T-helper 2 cell treated with Interferon-gamma antibody and Interleukin-4, amounts not matched to agents 5 μg/mL and 100 μg/mL, for 36 hours (primary cell): ENCODE results near the gene PRPS1.

ENCODE experiments used
- DNase-seq: peaks from one replicate; pipeline ENCODE4 v3.0.0; 2021; ENCODE audit warnings: low spot score
- H3K27ac Mint-ChIP-seq: one replicate; pipeline ENCODE4 v1.8.0; 2021; ENCODE audit warnings: mild to moderate bottlenecking, mixed read lengths
- H3K27me3 Mint-ChIP-seq: one replicate; pipeline ENCODE4 v1.8.0; 2021; ENCODE audit warnings: low read depth, mixed read lengths
- H3K36me3 Mint-ChIP-seq: one replicate; pipeline ENCODE4 v1.8.0; 2021; ENCODE audit warnings: low read depth, mixed read lengths
- H3K4me1 Mint-ChIP-seq: one replicate; pipeline ENCODE4 v1.8.0; 2021; ENCODE audit warnings: low read depth, mixed read lengths
- H3K4me3 Mint-ChIP-seq: one replicate; pipeline ENCODE4 v1.8.0; 2022; ENCODE audit warnings: mild to moderate bottlenecking, moderate library complexity, mixed read lengths
- H3K9me3 Mint-ChIP-seq: one replicate; pipeline ENCODE4 v1.8.0; 2021; ENCODE audit warnings: mixed read lengths

The PRPS1 gene

DNA sequence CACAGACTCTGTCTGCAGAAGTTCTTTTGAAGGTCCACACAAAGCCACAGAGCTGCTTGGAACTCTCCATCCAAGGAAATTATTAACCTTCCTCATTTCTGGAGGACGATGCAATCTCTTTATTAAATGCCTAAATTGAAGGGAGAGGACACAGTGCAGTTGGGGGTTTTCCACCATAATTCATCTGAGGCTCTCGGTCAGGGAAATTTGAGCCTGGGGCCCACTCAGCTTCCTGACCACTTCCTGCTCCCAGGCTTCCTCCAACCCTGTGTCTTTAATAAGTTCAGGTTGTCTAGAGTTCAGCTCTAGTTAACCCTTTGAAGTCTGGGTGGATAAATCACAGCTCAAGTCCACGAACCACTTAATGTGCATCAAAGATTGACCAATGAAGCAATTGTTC is 58.5 kb downstream of the PRPS1 start:
- Mint-ChIP-seq H3K9me3 (no peaks in the 10 kb centered on the region), H3K27ac (no peak overlapping the region), H3K4me3 (no peak overlapping the region), H3K27me3 (no peaks in the 10 kb centered on the region), H3K36me3 (no peaks in the 10 kb centered on the region), H3K4me1 (peaks cover 26% of the 10 kb centered on the region)
- no peak for DNase-seq

DNA sequence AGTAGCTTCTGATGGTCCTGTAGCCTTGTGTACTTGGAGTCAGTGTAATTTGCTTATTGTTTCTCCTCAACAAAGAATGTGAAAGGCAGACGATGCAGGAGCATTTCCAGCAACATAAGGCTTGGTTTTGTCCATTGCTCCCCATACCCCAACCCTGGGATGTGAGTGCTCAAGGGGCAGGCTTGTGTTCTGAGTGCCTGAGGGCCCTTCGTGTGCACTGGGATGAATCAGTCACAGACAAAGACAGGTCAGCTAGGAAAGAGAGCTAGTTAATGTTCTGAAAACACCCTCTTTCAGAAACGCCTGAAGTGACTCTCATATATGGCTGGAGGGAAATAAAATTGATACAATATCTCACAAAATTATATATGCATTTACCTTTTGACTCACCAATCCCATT is 59.1 kb downstream of the PRPS1 start:
- Mint-ChIP-seq H3K36me3 (no peaks in the 10 kb centered on the region), H3K27ac (no peak overlapping the region), H3K27me3 (no peaks in the 10 kb centered on the region), H3K9me3 (no peaks in the 10 kb centered on the region), H3K4me1 (peaks cover 26% of the 10 kb centered on the region), H3K4me3 (no peak overlapping the region)
- no peak for DNase-seq

DNA sequence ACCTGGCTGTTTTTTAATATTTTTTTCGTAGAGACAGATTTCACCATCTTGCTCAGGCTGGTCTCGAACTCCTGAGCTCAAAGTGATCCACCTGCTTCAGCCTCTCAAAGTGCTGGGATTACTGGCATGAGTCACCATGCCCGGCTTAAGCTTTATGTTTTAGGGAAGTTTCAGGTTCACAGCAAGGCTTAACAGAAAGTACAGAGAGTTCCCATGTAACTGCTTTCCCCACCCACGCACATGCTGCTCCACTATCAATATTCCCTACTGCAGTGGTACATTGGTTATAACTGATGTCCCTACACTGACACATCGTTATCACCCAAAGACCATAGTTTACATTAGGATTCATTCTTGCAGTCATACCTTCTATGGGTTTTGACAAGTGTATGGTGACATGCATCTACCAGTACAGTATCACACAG is 62.7 kb downstream of the PRPS1 start:
- no peak overlapping the region for H3K4me3 Mint-ChIP-seq
- H3K36me3 Mint-ChIP-seq: no peaks in the 10 kb centered on the region
- no peak for DNase-seq
- no peaks in the 10 kb centered on the region for H3K27me3 Mint-ChIP-seq
- H3K4me1 Mint-ChIP-seq: peaks cover 8% of the 10 kb centered on the region
- no peaks in the 10 kb centered on the region for H3K9me3 Mint-ChIP-seq
- no peak overlapping the region for H3K27ac Mint-ChIP-seq

DNA sequence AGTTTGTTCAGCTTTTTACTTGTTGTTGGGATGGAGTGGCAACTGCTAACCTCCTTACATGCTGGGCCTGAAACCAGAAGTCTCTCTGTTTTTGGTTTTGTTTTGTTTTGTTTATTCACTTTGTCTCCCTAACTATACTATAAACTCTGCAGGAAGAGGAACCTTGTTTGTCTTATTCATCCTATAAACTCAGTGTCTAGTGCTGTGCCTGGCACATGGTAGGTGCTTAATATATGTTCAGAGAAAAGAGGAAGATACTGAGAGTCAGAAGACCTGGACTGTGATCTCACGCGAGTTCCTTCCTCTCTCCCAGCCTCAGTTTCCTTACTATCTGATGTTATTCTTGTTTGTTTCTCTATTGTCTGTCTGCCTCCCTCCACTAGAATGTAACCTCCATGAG is 71.3 kb downstream of the PRPS1 start:
- H3K4me3 Mint-ChIP-seq: no peak overlapping the region
- H3K4me1 Mint-ChIP-seq: peaks cover 11% of the 10 kb centered on the region
- peaks cover 2% of the 10 kb centered on the region for H3K27me3 Mint-ChIP-seq
- no peaks in the 10 kb centered on the region for H3K36me3 Mint-ChIP-seq
- no peak overlapping the region for H3K27ac Mint-ChIP-seq
- no peaks in the 10 kb centered on the region for H3K9me3 Mint-ChIP-seq
- DNase-seq: no peak

DNA sequence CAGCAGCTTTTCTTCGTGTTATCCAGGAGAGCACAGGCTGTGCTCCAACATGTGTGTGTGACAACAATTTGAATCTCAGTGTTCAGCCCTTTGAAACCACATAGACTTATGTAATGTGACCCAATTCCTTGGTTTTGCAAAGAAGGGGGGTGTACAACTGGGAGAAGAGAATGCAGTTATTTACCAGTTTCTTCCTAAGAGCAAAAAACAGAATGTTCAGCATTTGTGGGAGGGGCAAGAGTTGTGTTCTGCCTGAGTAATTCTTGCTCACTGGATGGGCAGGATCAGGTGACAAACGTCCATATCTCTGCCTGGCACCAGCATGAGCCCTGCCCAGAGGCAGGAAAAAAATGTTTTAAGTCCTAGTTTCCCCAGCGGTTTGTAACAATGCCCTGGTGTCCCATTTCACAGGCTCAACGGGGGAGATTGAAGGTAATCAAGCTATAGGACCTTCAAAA is 72.0 kb downstream of the PRPS1 start:
- no peak for DNase-seq
- no peak overlapping the region for H3K27ac Mint-ChIP-seq

More for the DNA sequence above, 72.0 kb downstream of the PRPS1 start:
- no peak overlapping the region for H3K4me3 Mint-ChIP-seq
- peaks cover 11% of the 10 kb centered on the region for H3K4me1 Mint-ChIP-seq
- H3K27me3 Mint-ChIP-seq: peaks cover 2% of the 10 kb centered on the region
- no peaks in the 10 kb centered on the region for H3K9me3 Mint-ChIP-seq
- H3K36me3 Mint-ChIP-seq: no peaks in the 10 kb centered on the region
